Stimulated activated CD8-positive, alpha-beta memory T cell treated with anti-CD3 and anti-CD28 coated beads, Interleukin-7, amount 100 ng/mL, for 48 hours (primary cell): ENCODE results near the gene PTTG2.
"Not testable (repeated sequence)": the region's sequence is repeated elsewhere in the genome, so short reads cannot be mapped to it uniquely, and the experiment has no call there.

ENCODE experiments used
- DNase-seq, 2 donors: peaks; one replicate each; pipeline ENCODE4 v3.0.0-alpha.2; 2020; ENCODE audit warnings: low read depth in 1 of 2; ENCODE audit errors: extremely low read depth in 1 of 2

PTTG2 gene

GRCh38 chr4:37960098-37960497 lies at the start of gene PTTG2:
Gene PTTG2 (plus strand): TSS chr4:37960398. CDS start chr4:37960435, 37 bp downstream.
- no peak for DNase-seq

- no peak for DNase-seq
Measured at GRCh38 chr4:37914539-37914938, 45.7 kb upstream of the PTTG2 start.

DNA sequence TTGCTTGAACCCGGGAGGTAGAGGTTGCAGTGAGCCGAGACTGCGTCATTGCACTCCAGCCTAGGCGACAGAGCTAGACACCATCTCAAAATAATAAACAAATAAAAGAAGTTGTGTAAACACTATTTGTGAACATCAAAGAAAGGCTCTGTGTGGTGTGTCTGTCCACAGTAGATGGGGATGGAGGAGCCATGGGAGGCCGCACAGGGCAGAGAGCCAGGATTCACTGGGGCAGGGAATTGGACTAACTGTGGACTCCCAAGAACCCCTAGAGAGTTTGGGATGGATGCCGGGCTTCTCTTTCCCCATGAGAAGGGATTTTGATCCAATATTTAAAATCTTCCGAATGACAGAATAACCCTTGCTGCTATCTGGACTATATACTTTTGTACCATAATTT lies 42.8 kb upstream of the PTTG2 start:
- DNase-seq: no peak

- no peak for DNase-seq
Measured at GRCh38 chr4:37918653-37919052, 41.5 kb upstream of the PTTG2 start.

- DNase-seq: no peak
Measured at GRCh38 chr4:37922328-37922727, 37.9 kb upstream of the PTTG2 start.

- not testable (repeated sequence) for DNase-seq
Measured at GRCh38 chr4:37923089-37923488, 37.1 kb upstream of the PTTG2 start.

DNA sequence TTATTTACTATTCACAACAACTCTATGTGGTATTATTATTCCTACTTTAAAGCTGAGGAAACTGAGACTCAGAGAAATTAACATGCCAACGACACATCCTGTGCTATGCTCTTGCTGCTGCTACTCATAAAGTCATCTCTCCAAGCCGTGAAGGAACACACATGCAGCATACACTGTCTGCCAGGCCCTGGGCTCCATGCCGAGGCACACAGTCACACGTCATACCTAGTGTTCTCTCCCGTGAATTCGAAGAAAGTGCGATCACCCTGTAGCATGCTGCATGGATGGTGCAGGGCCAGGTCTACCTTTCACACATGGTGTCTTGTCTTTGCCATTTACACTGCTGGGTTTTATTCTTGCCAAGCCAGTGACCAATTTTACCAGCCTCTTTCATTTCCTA lies 35.3 kb upstream of the PTTG2 start:
- DNase-seq: no peak

DNA sequence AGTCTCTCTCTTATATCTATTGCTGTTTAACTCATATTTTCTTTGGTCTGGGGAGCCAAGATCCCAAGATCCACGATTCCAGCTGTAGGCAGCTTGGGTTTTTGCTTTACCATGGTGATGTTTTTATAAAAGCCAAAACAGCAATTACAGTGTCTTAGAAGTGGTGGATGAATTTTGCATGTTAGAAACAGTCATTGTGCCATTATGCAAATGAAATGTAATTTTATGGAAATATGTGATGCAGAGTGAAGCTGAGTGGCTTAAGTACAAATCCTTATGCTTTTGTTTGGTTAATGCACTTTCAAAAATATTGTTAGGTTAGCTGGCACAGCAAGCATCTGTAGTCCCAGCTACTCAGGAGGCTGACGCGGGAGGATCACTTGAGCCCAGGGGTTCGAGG lies 32.8 kb upstream of the PTTG2 start:
- DNase-seq: no peak

- no peak for DNase-seq
Measured at GRCh38 chr4:37928426-37929416, 31.5 kb upstream of the PTTG2 start.

DNA sequence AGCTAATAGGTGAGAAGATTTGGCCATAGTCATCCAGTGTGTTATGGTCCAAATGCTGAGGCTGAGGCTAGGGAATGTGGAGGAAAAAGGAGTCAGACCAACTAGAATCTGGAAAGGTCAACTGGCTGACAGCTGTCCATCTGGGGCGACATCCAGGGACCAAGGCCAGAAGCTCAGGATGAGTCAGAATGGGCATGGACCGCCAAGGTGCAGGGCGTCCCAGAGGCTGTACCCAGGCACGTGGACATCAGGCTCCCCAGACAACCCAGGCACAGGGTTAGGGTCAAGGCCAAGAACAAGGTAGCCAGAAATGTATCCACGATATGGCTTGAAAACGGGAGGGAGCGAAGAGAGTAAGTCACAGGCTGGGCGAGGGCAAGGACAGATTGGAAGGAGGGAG lies 26.1 kb upstream of the PTTG2 start:
- DNase-seq: no peak

- DNase-seq: no peak
Measured at GRCh38 chr4:37934609-37935008, 25.6 kb upstream of the PTTG2 start.

GRCh38 chr4:37935026-37935425 lies 25.2 kb upstream of the PTTG2 start:
- DNase-seq: no peak

DNA sequence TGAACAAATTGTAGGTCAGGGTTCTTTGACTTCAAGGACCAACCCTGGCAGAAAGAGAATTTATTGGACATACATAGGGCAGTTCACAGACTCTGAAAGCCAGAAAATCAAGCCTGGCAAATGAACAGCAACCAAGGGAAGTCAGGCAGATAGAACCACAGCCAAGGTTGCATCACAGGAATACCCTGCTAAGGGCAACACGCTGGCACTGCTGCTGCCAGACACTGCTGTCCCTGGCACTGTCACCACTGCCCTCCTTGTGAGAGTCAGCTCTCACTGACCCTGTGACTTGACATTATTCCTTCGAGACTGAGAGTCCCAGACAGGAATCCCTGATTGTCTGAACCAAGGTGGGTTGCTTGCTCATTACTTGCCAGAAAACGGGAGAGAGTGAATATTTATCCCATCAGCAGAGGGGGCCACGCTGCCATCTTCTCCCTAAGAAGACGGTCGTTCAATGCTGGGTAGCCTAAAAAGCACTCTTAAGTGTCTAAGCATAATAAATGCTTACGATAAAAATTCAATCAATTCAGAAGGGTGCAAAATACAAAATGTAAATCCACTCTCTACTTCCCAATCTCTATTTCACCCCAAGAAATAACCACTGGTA lies 23.2 kb upstream of the PTTG2 start:
- no peak for DNase-seq

GRCh38 chr4:37938208-37938607 lies 22.0 kb upstream of the PTTG2 start:
- no peak for DNase-seq

GRCh38 chr4:37946503-37947179 lies 13.6 kb upstream of the PTTG2 start:
- DNase-seq: no peak

DNA sequence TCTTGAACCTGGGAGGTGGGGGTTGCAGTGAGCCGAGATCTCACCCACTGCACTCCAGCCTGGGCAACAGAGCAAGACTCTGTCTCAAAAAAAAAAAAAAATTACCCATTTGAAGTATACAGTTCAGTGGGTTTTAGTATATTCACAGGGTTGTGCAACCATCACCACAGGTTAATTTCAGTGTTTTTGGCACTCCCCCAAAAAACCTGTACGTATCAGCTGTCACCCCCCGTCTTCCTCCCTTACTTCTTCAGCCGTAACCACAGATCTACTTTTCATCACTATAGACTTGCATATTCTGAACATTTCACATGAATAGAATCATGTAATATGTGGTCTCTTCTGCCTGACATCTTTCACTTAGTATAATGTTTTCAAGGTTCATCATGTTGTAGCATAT lies 11.7 kb upstream of the PTTG2 start:
- no peak for DNase-seq

DNA sequence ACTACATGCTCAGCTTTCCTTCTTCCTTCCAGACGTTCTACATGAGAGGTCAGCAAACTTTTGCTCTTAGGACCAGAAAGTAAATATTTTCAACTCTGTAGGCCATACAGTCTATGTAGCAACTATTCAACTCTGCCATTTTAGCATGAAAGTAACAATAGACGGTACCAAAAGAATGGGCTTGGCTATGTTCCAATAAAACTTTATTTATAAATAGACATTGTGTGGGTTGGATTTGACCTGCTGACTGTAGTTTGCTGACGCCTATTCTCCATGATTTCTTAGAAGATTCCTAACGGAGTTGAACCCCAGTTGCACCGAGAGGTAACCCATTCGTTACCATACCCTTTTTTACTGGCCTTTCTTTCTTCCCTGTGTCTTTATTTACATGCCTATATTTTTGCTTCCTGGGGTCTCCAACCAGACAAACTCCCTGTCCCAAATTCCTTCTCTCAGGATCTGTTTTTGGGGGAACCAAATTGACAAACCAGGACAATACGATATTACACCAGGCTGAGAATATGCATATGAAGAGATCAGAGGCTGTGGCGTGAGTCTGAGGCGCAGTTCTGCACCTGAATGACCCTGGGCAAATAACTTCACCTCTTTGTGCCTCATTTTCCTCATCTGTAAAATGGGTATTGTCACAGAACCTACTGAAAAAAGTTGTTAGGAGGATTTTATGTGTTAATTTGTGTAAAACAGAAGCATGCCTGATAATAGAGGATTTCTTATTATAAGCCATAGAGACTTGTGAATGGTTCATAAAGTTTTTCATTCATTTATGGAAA lies 10.4 kb upstream of the PTTG2 start:
- no peak for DNase-seq

- no peak for DNase-seq
Measured at GRCh38 chr4:37951461-37952352, 8.5 kb upstream of the PTTG2 start.

DNA sequence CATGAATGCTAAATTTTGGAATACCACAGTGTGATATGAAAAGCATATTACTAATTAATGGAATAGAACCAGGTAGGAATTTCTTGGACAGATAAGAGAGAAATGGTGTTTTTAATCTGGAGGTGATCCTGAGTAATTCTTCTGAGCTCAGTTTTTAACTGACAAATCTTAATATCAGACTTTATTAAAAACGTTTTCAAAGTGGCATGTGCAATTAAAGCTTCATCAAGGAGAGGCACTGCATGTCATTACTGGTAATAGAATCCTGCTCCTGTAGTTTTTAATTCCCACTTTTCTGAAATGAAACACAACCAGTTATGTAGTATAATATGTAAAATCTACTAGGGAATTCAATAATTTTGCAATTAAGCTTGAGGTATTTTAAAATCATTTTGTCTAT lies 7.0 kb upstream of the PTTG2 start:
- no peak for DNase-seq
